Gastrocnemius medialis (tissue), 4 donors: ENCODE data around the gene FCHSD1. TPM values are rescaled to one million over a fixed set of nuclear protein-coding genes. Genes with fewer than 3 reads are reported as not detected.

Source experiments
- ATAC-seq, 2 donors: fragments of 150-250 bp; one replicate each; pipeline ENCODE4 v1.9.1; 2016
- DNase-seq, 2 donors: peaks; one replicate each; pipeline ENCODE4 v3.0.0-alpha.2; 2019
- H3K27ac ChIP-seq, 4 donors: fragments of 200-600 bp; sonication (generic); 1 replicate in 1 of 4; 2 replicates in 3 of 4; pipeline ENCODE4 v1.5.1; 2016 to 2018; ENCODE audit warnings: mild to moderate bottlenecking in 2 of 4, moderate library complexity in 1 of 4
- H3K27me3 ChIP-seq, 3 donors: fragments of 200-600 bp; sonication (generic) in 2 of 3; 1 replicate in 1 of 3; 2 replicates in 2 of 3; pipeline versions ENCODE4 v1.5.1 to v1.6.0; 2016 to 2019; ENCODE audit warnings: mild to moderate bottlenecking in 1 of 3, moderate library complexity in 1 of 3
- H3K36me3 ChIP-seq, 2 donors: fragments of 200-600 bp; sonication (generic) in 1 of 2; one replicate each; pipeline ENCODE4 v1.5.1; 2017 to 2018
- H3K4me1 ChIP-seq, 2 donors: fragments of 200-600 bp; sonication (generic) in 1 of 2; one replicate each; pipeline ENCODE4 v1.5.1; 2016 to 2017; ENCODE audit warnings: mild to moderate bottlenecking in 2 of 2
- H3K4me3 ChIP-seq, 4 donors: fragments of 200-600 bp; sonication (generic) in 3 of 4; 1 replicate in 1 of 4; 2 replicates in 3 of 4; pipeline ENCODE4 v1.5.1; 2016 to 2019; ENCODE audit warnings: mild to moderate bottlenecking in 2 of 4
- H3K9me3 ChIP-seq, 3 donors: fragments of 200-600 bp; sonication (generic) in 2 of 3; 1 replicate in 1 of 3; 2 replicates in 2 of 3; pipeline ENCODE4 v1.5.1; 2016 to 2019
- CTCF ChIP-seq, 5 experiments: fragments of 450-650 bp in 3 of 5; fragments of 200-600 bp in 2 of 5; sonication (generic) in 2 of 5; IDR thresholded peaks in 4 of 5; conservative IDR thresholded peaks in 1 of 5; 1 replicate in 4 of 5; 2 replicates in 1 of 5; pipeline ENCODE4 v1.5.1; 2016 to 2019; ENCODE audit warnings: antibody characterized with exemption in 5 of 5, mild to moderate bottlenecking in 3 of 5, moderate library complexity in 3 of 5
- POLR2A ChIP-seq, 2 donors: fragments of 450-650 bp; IDR thresholded peaks; one replicate each; pipeline ENCODE4 v1.6.1; 2017; ENCODE audit warnings: antibody characterized with exemption in 2 of 2, mild to moderate bottlenecking in 2 of 2, moderate library complexity in 2 of 2
- in situ Hi-C, 4 donors: fragments of 200-750 bp; cut with MboI; loops; one replicate each; pipeline versions ENCODE4 v1.15.0 to v1.8.0; 2017; ENCODE audit warnings: low sequenced_read_pairs in 4 of 4
- intact Hi-C: fragments of 100-400 bp; cut with DNase I; formaldehyde crosslinking; loops from one replicate; pipeline ENCODE4 v1.15.1; 2023; ENCODE audit warnings: low total_unique reads
- total RNA-seq, 4 donors: library from RNA; depleted of rRNA; stranded (reverse); fragments of >200 nt; gene quantifications; one replicate each; pipeline versions ENCODE4 v1.1.0 to v1.2.3, GENCODE V29; 2016

Gene FCHSD1
- total RNA-seq, 4 donors from 2014 or later, result 0.32 to 2.6 (median 0.65) TPM

GRCh38 chr5:141637767-141638419 is 13.3 kb downstream of the FCHSD1 start:
- Histone ChIP-seq H3K27ac (peak overlapping the region in 1 of 4 donors; percentile 83), H3K36me3 (no peaks in the 10 kb centered on the region), H3K4me1 (peaks cover 17 to 22% of the 10 kb centered on the region in 2 donors), H3K27me3 (peaks cover 5 to 16% (median 12%) of the 10 kb centered on the region in 3 donors), H3K9me3 (no peaks in the 10 kb centered on the region), H3K4me3 (peak overlapping the region; percentile 64 to 91 (median 88))
- in situ Hi-C loops, result no loop called here
- intact Hi-C loops, result no loop called here
- TF ChIP-seq CTCF (IDR thresholded peaks at IDR 0.05 in 4 of 5, conservative IDR thresholded peaks at IDR 0.05 in 1 of 5) (peak in 3 of 5 experiments; percentile 18 to 29 (median 27)), POLR2A (IDR thresholded peaks at IDR 0.05) (no peak)
- ATAC-seq (no peak), DNase-seq (peak in 1 of 2 donors; percentile 37)

- no peak for DNase-seq
- intact Hi-C loops, result no loop called here
- Histone ChIP-seq H3K4me3 (peak overlapping the region; percentile 64 to 91 (median 88)), H3K36me3 (peaks cover 0 to 3% of the 10 kb centered on the region in 2 donors), H3K27me3 (peaks cover 5 to 16% (median 12%) of the 10 kb centered on the region in 3 donors), H3K4me1 (peaks cover 22 to 23% of the 10 kb centered on the region in 2 donors), H3K27ac (peak overlapping the region; percentile 45 to 92 (median 78)), H3K9me3 (no peaks in the 10 kb centered on the region)
- in situ Hi-C loops, result no loop called here
- peak; percentile 53 to 64 for ATAC-seq
- no peak for TF ChIP-seq POLR2A (IDR thresholded peaks at IDR 0.05)
- TF ChIP-seq CTCF (IDR thresholded peaks at IDR 0.05 in 4 of 5, conservative IDR thresholded peaks at IDR 0.05 in 1 of 5), result no peak
Observed at GRCh38 chr5:141637123-141637766, 14.0 kb downstream of the FCHSD1 start.

- in situ Hi-C loops (no loop called here), intact Hi-C loops (loop anchor here (1.0 kb wide), 1 partner anchor 17 kb away; no protein-coding TSS in a partner anchor)
- ATAC-seq, result peak; percentile 90 to 93
- H3K4me1 ChIP-seq, result peaks cover 22 to 26% of the 10 kb centered on the region in 2 donors
- H3K4me3 ChIP-seq, result peak within 1 kb of the TSS; percentile 64 to 91 (median 88)
- H3K27ac ChIP-seq, result peak within 1 kb of the TSS; percentile 74 to 92 (median 86)
- H3K36me3 ChIP-seq, result peaks cover 0 to 4% of the 10 kb centered on the region in 2 donors
- DNase-seq, result peak; percentile 89 to 91
- TF ChIP-seq CTCF (IDR thresholded peaks at IDR 0.05 in 4 of 5, conservative IDR thresholded peaks at IDR 0.05 in 1 of 5), result no peak
- peak; percentile 93 to 95 for TF ChIP-seq POLR2A (IDR thresholded peaks at IDR 0.05)
- H3K27me3 ChIP-seq, result peaks cover 5 to 16% (median 12%) of the 10 kb centered on the region in 3 donors
- no peaks in the 10 kb centered on the region for H3K9me3 ChIP-seq
Observed at GRCh38 chr5:141636413-141637122, 14.7 kb downstream of the FCHSD1 start, which contains the start of the genes HDAC3 and RELL2. Gene HDAC3 (minus strand): TSS chr5:141636849. CDS start chr5:141636790, 59 bp downstream. Gene RELL2 (plus strand): TSS chr5:141636997. CDS start chr5:141638226, 1,229 bp downstream.

GRCh38 chr5:141636106-141636412 is 15.2 kb downstream of the FCHSD1 start:
- Histone ChIP-seq H3K27ac (peak overlapping the region; percentile 74 to 92 (median 86)), H3K9me3 (no peaks in the 10 kb centered on the region), H3K4me3 (peak overlapping the region; percentile 64 to 91 (median 88)), H3K4me1 (peaks cover 22 to 26% of the 10 kb centered on the region in 2 donors), H3K27me3 (peaks cover 5 to 16% (median 12%) of the 10 kb centered on the region in 3 donors), H3K36me3 (peaks cover 0 to 4% of the 10 kb centered on the region in 2 donors)
- peak; percentile 11 to 33 for ATAC-seq
- in situ Hi-C loops, result no loop called here
- intact Hi-C loops, result loop anchor here (1.0 kb wide), 1 partner anchor 17 kb away; no protein-coding TSS in a partner anchor
- no peak for DNase-seq
- TF ChIP-seq CTCF (IDR thresholded peaks at IDR 0.05 in 4 of 5, conservative IDR thresholded peaks at IDR 0.05 in 1 of 5), result no peak
- no peak for TF ChIP-seq POLR2A (IDR thresholded peaks at IDR 0.05)
